ACC112 (cell line): Measurements from ENCODE around the gene CERS4.
"Not testable (repeated sequence)": the region's sequence is repeated elsewhere in the genome, so short reads cannot be mapped to it uniquely, and the experiment has no call there.

Experiments used
- H2AFZ ChIP-seq: fragments of 200-600 bp; sonication (generic); one replicate; pipeline ENCODE4 v1.6.0; 2017; ENCODE audit warnings: antibody characterized with exemption, low read length; ENCODE audit not compliant: unreplicated experiment
- H3K27ac ChIP-seq: fragments of 200-600 bp; sonication (generic); 2 replicates; pipeline ENCODE4 v1.5.1; 2014; ENCODE audit warnings: low read depth, mild to moderate bottlenecking, antibody characterized with exemption, low read length, moderate library complexity
- H3K27me3 ChIP-seq: fragments of 200-600 bp; sonication (generic); 2 replicates; pipeline ENCODE4 v1.6.1; 2014; ENCODE audit warnings: mild to moderate bottlenecking, antibody characterized with exemption, low read length, moderate library complexity, mixed read lengths; ENCODE audit not compliant: insufficient read depth
- H3K36me3 ChIP-seq: fragments of 200-600 bp; sonication (generic); 2 replicates; pipeline ENCODE4 v1.6.1; 2016; ENCODE audit warnings: mild to moderate bottlenecking, antibody characterized with exemption, low read length, moderate library complexity, mixed read lengths; ENCODE audit not compliant: insufficient read depth
- H3K4me1 ChIP-seq: fragments of 200-600 bp; sonication (generic); one replicate; pipeline ENCODE4 v1.6.1; 2016; ENCODE audit warnings: low read length, mixed read lengths; ENCODE audit not compliant: insufficient read depth, unreplicated experiment, control insufficient read depth
- H3K4me3 ChIP-seq: fragments of 200-600 bp; sonication (generic); 2 replicates; pipeline ENCODE4 v1.5.1; 2014; ENCODE audit warnings: mild to moderate bottlenecking, low read depth, low read length
- H3K79me2 ChIP-seq: fragments of 200-600 bp; sonication (generic); one replicate; pipeline ENCODE4 v1.6.0; 2016; ENCODE audit warnings: low read length; ENCODE audit not compliant: control insufficient read depth, unreplicated experiment, insufficient read depth

Gene CERS4

DNA sequence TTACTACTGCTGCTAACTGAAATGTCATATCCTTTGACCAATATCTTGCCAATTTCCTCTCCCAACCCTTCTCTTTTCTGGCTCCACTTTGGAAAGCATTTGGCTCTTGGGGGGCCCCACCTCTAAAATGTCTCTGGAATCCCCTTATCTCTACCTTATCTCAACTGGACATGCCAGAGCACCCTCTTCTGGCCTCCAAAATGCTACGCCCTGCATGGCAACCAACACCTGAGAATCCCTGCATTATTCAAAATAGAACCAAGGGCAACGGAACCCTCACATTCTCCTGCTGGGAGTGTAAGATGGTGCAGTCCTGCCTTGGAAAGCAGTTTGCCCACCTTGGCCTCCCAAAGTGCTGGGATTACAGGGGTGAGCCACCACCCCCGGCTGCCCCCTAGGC, 35.3 kb downstream of the CERS4 start:
- H3K4me3 ChIP-seq: no peak overlapping the region
- H3K4me1 ChIP-seq: peaks cover 14% of the 10 kb centered on the region
- H3K27me3 ChIP-seq: no peaks in the 10 kb centered on the region
- no peaks in the 10 kb centered on the region for H3K36me3 ChIP-seq
- H2AFZ ChIP-seq: no peak overlapping the region
- no peak overlapping the region for H3K27ac ChIP-seq
- no peaks in the 10 kb centered on the region for H3K79me2 ChIP-seq

DNA sequence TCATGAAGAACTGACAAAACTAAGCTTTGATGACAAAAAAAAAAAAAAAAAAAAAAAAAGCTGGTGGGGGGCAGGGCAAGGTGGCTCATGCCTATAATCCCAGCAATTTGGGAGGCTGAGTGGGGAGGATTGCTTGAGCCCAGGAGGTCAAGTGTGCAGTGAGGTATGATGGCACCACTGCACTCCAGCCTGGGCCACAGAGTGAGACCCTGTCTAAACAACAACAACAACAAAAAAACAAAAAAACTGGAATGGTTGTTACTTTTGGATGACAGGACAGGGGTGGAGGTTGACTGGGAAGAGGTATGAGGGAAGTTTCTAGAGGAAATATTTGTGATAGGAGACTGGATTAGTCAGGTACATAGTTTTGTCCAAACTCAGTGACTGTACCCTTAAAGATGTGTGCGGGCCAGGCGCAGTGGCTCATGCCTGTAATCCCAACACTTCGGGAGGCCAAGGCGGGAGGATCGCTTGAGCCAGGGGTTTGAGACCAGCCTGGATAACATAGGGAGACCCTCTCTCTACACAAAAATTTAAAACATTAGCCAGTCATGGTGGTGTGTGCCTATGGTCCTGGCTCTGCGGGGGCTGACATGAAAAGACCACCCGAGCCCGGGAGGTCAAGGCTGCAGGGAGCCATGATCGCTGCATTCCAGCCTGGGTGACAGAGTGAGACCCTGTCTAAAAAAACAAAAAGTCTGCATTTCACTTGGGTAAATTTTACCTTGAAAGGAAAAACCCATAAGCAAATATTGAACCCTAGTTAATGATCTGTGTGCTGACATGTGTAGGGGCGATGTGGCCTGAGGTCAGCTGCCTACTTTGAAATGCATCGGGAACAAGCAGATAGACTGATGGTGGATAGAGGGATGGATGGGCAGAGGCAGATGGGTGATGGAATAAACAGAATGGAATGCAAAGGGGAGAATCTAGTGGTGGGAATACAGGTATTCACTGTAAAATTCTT, 37.0 kb downstream of the CERS4 start:
- Histone ChIP-seq H3K79me2 (no peaks in the 10 kb centered on the region), H3K4me3 (no peak overlapping the region), H3K27ac (no peak overlapping the region), H3K4me1 (peaks cover 1% of the 10 kb centered on the region), H3K36me3 (no peaks in the 10 kb centered on the region), H2AFZ (no peak overlapping the region), H3K27me3 (no peaks in the 10 kb centered on the region)

DNA sequence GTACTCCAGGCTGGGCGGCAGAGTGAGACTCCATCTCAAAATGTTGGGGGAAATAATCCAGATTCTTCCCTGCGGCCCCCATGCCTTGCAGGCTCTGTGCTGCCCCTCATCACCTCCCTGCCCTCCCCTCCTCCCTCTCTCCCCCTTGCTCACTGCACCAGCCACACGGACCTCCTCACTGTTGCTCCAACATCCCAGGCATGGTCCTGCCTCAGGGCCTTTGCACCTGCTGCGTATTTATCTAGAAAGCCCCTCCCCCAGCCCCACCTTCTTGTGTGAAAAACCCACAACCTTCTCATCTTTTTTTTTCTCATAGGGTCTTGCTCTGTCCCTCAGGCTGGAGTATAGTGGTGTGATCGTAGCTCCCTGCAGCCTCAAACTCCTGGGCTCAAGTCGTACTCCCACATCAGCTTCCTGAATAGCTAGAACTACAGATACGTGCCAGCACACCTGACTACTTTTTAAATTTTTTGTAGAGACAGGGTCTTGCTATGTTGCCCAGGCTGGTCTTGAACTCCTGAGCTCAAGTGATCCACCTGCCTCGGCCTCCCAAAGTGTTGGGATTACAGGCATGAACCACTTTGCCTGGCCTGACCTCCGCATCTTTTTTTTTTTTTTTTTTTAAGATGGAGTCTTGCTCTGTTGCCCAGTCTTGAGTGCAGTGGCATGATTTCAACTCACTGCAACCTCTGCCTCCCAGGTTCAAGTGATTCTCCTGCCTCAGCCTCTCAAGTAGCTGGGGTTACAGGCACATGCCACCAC, 38.1 kb downstream of the CERS4 start:
- H3K79me2 ChIP-seq, H3K4me3 ChIP-seq, H3K36me3 ChIP-seq, H3K4me1 ChIP-seq, H3K27ac ChIP-seq, H3K27me3 ChIP-seq, H2AFZ ChIP-seq: not testable (repeated sequence)

DNA sequence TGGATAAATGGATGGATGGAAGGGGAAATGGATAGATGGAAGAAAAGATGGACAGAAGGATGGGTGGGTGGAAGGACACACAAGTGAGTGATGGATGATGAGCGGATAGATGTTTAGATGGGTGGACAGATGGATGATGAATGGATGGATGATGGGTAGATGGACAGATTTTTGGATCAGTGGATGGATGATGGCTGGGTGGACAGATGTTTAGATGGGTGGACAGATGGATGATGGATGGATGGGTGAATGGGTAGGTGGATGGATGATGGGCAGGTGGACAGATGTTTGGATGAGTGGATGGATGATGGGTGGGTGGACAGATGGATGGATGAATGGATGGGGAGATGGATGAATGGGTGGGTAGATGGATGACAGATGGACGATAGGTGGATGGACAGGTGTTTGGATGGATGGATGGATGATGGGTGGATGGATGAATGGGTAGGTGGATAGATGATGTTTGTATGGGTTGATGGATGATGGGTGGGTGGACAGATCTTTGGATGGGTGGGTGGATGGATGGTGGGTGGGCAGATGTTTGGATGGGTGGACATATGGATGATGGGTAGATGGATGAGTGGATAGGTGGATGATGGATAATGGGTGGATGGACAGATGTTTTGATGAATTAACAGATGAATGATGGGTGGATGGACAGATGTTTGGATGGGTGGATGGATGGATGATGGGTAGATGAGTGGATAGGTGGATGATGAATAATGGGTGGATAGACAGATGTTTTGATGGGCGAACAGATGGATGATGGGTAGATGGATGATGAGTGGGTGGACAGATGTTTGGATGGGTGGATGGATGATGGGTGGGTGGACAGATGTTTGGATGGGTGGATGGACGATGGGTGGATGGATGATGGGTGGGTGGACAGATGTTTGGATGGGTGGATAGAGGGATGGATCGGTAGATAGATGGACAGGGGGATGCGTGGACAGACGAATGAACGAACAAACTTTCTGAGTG, 39.5 kb downstream of the CERS4 start:
- no peaks in the 10 kb centered on the region for H3K36me3 ChIP-seq
- no peaks in the 10 kb centered on the region for H3K27me3 ChIP-seq
- H3K4me1 ChIP-seq: no peaks in the 10 kb centered on the region
- H3K79me2 ChIP-seq: no peaks in the 10 kb centered on the region
- no peak overlapping the region for H3K27ac ChIP-seq
- no peak overlapping the region for H2AFZ ChIP-seq
- no peak overlapping the region for H3K4me3 ChIP-seq

DNA sequence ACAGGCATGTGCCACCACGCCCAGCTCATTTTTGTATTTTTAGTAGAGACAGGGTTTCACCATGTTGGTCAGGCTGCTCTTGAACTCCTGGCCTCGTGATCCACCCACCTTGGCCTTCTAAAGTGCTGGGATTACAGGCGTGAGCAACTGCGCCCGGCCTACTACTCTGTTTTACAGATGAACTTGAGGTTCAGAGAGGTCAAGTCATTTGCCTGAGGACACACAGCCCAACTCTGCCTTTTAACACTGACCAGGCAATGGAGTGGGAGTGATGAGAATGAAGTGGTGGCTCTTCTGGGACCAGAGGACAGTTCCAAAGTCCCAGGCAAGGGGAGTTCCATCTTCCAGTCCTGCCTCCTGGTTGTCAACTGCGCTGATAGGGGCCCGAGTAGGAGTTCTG, 41.4 kb downstream of the CERS4 start:
- no peaks in the 10 kb centered on the region for H3K27me3 ChIP-seq
- H3K27ac ChIP-seq: no peak overlapping the region
- H2AFZ ChIP-seq: no peak overlapping the region
- no peaks in the 10 kb centered on the region for H3K36me3 ChIP-seq
- H3K79me2 ChIP-seq: no peaks in the 10 kb centered on the region
- H3K4me1 ChIP-seq: no peaks in the 10 kb centered on the region
- H3K4me3 ChIP-seq: no peak overlapping the region

DNA sequence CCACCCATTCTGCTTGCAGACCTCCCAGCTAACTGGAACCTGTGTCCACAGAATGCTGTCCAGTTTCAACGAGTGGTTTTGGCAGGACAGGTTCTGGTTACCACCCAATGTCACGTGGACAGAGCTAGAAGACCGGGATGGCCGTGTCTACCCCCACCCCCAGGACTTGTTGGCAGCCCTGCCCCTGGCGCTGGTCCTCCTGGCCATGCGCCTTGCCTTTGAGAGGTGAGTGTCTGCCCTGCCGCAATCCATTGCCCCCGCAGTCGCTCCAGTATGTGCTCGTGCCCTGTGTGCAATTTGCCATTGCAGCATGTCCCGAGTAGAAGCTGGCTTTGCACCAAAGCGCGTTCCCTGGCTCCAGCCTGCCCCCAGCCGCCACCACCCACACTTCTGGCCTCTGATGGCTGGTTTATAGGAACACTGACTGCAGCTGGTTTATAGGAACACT, 41.9 kb downstream of the CERS4 start:
- Histone ChIP-seq H3K4me1 (no peaks in the 10 kb centered on the region), H3K27me3 (no peaks in the 10 kb centered on the region), H3K27ac (no peak overlapping the region), H3K4me3 (no peak overlapping the region), H3K79me2 (no peaks in the 10 kb centered on the region), H3K36me3 (no peaks in the 10 kb centered on the region), H2AFZ (no peak overlapping the region)

DNA sequence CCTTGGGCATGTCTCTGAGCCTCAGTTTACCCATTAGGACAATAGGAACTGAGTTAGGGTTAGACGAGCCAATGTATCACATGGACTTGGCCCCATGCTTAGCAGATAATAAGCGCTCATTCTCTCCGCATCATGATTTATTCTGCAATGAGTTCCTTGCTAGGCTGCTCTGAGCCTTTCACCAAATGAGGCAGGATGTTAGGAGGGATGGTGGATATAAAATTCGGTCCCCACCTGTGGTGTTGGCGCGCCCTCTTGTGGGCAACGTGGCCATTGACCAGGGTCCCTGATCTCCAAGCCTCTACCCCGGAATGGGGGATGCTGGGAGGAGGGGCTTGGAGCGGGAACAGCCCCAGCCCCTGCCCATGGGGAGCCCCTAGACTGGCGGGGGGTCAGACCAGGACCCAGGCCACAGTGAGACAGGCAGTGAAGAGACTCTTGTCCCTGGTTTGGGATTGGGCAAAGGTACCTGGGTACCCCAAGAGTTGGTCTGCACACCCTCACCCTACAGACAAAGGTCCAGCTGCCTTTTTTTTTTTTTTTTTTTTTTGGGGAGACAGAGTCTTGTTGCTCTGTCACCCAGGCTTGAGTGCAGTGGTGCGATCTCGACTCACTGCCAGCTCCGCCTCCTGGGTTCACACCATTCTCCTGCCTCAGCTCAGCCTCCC, 43.9 kb downstream of the CERS4 start:
- no peaks in the 10 kb centered on the region for H3K4me1 ChIP-seq
- H3K4me3 ChIP-seq: no peak overlapping the region
- H3K79me2 ChIP-seq: no peaks in the 10 kb centered on the region
- no peaks in the 10 kb centered on the region for H3K27me3 ChIP-seq
- H3K27ac ChIP-seq: no peak overlapping the region
- H2AFZ ChIP-seq: no peak overlapping the region
- no peaks in the 10 kb centered on the region for H3K36me3 ChIP-seq

DNA sequence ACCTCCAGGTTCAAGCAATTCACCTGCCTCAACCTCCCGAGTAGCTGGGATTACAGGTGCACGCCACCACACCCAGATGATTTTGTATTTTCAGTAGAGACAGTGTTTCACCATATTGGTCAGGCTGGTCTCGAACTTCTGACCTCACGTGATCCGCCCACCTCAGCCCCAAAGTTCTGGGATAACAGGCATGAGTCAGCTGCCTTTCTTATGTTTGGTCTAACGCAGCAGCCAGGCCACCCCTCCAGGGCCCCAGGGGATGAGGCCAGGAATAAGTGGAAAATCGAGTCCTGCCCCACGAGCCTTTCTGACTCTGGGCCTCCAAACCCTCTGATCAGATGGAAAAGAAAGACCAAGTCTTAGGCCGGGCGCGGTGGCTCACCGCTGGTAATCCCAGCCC, 44.5 kb downstream of the CERS4 start:
- no peak overlapping the region for H3K27ac ChIP-seq
- no peaks in the 10 kb centered on the region for H3K4me1 ChIP-seq
- no peaks in the 10 kb centered on the region for H3K36me3 ChIP-seq
- no peaks in the 10 kb centered on the region for H3K79me2 ChIP-seq
- no peaks in the 10 kb centered on the region for H3K27me3 ChIP-seq
- no peak overlapping the region for H3K4me3 ChIP-seq
- no peak overlapping the region for H2AFZ ChIP-seq

DNA sequence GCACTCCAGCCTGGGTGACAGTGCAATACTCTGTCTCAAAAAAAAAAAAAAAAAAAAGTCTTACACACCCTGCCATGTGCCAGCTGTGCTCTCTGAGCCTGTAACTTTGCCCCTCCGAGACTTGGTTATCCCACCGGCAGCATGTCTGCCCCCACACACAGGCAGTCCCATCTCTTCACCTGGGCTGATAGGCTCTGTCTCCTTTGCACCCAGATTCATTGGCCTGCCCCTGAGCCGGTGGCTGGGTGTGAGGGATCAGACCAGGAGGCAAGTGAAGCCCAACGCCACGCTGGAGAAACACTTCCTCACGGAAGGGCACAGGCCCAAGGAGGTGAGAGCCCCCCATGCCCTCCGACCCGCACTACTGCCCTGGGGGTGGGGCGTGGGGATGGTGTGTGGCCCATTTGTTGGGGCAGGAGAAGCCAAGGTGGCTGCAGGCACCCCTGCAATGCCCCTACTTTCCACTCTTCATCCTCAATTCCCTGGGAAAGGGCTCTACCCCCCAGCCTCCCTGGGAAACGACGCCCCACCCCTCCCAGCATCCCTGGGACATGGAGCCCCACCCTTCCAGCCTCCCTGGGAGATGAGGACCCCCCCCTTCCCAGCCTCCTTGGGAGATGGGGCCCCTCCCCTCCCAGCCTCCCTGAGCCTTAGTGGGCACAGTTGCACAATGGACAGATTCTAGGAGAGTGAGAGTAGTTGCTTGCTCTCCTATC, 45.3 kb downstream of the CERS4 start:
- Histone ChIP-seq H3K27ac (no peak overlapping the region), H3K79me2 (no peaks in the 10 kb centered on the region), H2AFZ (no peak overlapping the region), H3K27me3 (no peaks in the 10 kb centered on the region), H3K4me3 (no peak overlapping the region), H3K4me1 (no peaks in the 10 kb centered on the region), H3K36me3 (no peaks in the 10 kb centered on the region)
